ENCODE data around the gene PRDM16. TPM values are rescaled to one million over a fixed set of nuclear protein-coding genes. Genes with fewer than 3 reads are reported as not detected.

PRDM16 gene
- total and polyA plus RNA-seq, 2 experiments from 2014 or later = 0.14 to 0.16 TPM

- TF ChIP-seq, protein P1, sequence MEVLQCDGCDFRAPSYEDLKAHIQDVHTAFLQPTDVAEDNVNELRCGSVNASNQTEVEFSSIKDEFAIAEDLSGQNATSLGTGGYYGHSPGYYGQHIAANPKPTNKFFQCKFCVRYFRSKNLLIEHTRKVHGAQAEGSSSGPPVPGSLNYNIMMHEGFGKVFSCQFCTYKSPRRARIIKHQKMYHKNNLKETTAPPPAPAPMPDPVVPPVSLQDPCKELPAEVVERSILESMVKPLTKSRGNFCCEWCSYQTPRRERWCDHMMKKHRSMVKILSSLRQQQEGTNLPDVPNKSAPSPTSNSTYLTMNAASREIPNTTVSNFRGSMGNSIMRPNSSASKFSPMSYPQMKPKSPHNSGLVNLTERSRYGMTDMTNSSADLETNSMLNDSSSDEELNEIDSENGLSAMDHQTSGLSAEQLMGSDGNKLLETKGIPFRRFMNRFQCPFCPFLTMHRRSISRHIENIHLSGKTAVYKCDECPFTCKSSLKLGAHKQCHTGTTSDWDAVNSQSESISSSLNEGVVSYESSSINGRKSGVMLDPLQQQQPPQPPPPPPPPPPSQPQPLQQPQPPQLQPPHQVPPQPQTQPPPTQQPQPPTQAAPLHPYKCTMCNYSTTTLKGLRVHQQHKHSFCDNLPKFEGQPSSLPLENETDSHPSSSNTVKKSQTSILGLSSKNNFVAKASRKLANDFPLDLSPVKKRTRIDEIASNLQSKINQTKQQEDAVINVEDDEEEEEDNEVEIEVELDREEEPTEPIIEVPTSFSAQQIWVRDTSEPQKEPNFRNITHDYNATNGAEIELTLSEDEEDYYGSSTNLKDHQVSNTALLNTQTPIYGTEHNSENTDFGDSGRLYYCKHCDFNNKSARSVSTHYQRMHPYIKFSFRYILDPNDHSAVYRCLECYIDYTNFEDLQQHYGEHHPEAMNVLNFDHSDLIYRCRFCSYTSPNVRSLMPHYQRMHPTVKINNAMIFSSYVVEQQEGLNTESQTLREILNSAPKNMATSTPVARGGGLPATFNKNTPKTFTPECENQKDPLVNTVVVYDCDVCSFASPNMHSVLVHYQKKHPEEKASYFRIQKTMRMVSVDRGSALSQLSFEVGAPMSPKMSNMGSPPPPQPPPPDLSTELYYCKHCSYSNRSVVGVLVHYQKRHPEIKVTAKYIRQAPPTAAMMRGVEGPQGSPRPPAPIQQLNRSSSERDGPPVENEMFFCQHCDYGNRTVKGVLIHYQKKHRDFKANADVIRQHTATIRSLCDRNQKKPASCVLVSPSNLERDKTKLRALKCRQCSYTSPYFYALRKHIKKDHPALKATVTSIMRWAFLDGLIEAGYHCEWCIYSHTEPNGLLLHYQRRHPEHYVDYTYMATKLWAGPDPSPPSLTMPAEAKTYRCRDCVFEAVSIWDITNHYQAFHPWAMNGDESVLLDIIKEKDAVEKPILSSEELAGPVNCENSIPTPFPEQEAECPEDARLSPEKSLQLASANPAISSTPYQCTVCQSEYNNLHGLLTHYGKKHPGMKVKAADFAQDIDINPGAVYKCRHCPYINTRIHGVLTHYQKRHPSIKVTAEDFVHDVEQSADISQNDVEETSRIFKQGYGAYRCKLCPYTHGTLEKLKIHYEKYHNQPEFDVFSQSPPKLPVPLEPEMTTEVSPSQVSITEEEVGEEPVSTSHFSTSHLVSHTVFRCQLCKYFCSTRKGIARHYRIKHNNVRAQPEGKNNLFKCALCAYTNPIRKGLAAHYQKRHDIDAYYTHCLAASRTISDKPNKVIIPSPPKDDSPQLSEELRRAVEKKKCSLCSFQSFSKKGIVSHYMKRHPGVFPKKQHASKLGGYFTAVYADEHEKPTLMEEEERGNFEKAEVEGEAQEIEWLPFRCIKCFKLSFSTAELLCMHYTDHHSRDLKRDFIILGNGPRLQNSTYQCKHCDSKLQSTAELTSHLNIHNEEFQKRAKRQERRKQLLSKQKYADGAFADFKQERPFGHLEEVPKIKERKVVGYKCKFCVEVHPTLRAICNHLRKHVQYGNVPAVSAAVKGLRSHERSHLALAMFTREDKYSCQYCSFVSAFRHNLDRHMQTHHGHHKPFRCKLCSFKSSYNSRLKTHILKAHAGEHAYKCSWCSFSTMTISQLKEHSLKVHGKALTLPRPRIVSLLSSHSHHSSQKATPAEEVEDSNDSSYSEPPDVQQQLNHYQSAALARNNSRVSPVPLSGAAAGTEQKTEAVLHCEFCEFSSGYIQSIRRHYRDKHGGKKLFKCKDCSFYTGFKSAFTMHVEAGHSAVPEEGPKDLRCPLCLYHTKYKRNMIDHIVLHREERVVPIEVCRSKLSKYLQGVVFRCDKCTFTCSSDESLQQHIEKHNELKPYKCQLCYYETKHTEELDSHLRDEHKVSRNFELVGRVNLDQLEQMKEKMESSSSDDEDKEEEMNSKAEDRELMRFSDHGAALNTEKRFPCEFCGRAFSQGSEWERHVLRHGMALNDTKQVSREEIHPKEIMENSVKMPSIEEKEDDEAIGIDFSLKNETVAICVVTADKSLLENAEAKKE (CRISPR knock-in tag; IDR thresholded peaks at IDR 0.05) = no peak
These were observed 85.1 kb downstream of the PRDM16 start (continued) for GRCh38 chr1:3153902-3154795.

DNA sequence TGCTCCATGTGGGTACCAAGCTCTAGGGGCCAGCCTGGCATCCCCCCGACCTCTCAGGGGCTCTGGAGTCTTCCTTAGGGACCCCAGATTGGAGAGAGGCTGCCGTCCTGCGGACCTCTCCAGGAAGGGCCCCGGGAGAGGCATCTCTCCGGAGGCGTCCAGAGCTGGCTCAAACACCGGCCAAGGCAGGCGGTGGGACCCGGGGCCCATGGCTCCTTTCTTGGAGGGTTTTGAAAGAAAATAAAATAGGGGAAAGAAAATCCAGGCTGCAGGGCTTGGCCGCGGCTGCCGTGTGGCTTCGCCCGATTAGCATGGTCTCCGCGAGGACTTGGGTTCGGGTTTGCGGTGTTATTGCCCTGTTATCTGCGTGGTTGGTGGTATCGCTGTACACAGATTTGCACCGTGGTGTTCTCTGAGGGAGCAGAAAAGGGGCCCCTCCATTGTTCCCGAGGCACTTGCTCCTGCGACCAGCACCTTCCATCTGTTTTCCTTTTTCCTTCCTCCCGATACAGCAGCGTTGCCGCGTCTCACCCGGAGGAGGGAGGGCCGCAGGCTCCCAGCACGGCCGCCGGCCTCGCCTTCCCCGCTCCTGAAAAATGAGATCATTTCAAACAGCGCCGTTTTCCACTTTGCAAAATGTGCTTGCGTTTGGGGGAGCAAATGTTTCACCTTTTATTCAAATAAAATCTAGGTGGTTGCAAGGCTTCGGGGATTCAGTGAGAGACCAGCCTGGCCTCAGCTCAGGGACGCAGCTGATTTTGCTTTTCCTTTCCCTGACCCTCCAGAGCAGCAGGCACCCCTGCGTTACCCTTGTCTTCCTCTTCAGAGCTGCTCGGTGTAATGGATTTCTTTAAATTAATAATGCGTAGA lies 86.3 kb downstream of the PRDM16 start:
- H3K4me3 Mint-ChIP-seq = no peak overlapping the region
- H3K27me3 Mint-ChIP-seq (ENCODE audit: insufficient read depth, low read depth, poor library complexity) = peaks cover 10% of the 10 kb centered on the region
- Histone ChIP-seq H3K79me2 (replicated peaks; ENCODE audit: insufficient read depth) (no peaks in the 10 kb centered on the region), H3K27ac (ENCODE audit: low read depth) (no peak overlapping the region), H3F3A (replicated peaks; ENCODE audit: low read depth) (no peaks in the 10 kb centered on the region), H3K4me3 (no peak overlapping the region), H3K36me3 (ENCODE audit: insufficient read depth) (no peaks in the 10 kb centered on the region), H3K4me2 (no peak overlapping the region), H3K27me3 (ENCODE audit: insufficient read depth) (no peaks in the 10 kb centered on the region), H3K4me1 (ENCODE audit: insufficient read depth) (no peaks in the 10 kb centered on the region), H2AFZ (no peak overlapping the region), H3K9me2 (ENCODE audit: insufficient read depth) (no peaks in the 10 kb centered on the region), H4K20me1 (replicated peaks; ENCODE audit: insufficient read depth) (no peaks in the 10 kb centered on the region)
- DNase-seq (ENCODE audit: low spot score) (no peak), ATAC-seq (peak; percentile 35; the same call in 2 of the 3 replicates)
- H3K36me3 Mint-ChIP-seq (ENCODE audit: low read depth) = no peaks in the 10 kb centered on the region
- peaks cover 3% of the 10 kb centered on the region; the same call in 1 of the 3 replicates for H3K4me1 Mint-ChIP-seq
- H3K27ac Mint-ChIP-seq = no peak overlapping the region
- H3K9me3 Mint-ChIP-seq = no peaks in the 10 kb centered on the region
- TF ChIP-seq CTCF (conservative IDR thresholded peaks at IDR 0.05; ENCODE audit: low read depth in 2 of 2) (no peak), JUNB (IDR thresholded peaks at IDR 0.05; ENCODE audit: unreplicated experiment) (no peak), EZH2phosphoT487 (IDR thresholded peaks at IDR 0.05; ENCODE audit: unreplicated experiment) (no peak), ZNF331 (CRISPR knock-in tag; IDR thresholded peaks at IDR 0.05; ENCODE audit: low read depth) (no peak), POLR2AphosphoS5 (IDR thresholded peaks at IDR 0.05; ENCODE audit: low read depth) (no peak)
- TF ChIP-seq, protein P2, sequence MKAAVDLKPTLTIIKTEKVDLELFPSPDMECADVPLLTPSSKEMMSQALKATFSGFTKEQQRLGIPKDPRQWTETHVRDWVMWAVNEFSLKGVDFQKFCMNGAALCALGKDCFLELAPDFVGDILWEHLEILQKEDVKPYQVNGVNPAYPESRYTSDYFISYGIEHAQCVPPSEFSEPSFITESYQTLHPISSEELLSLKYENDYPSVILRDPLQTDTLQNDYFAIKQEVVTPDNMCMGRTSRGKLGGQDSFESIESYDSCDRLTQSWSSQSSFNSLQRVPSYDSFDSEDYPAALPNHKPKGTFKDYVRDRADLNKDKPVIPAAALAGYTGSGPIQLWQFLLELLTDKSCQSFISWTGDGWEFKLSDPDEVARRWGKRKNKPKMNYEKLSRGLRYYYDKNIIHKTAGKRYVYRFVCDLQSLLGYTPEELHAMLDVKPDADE (IDR thresholded peaks at IDR 0.05) = no peak

All from GM23338 (cell line).